Measurements from ENCODE around the gene COMMD6. TPM values are rescaled to one million over a fixed set of nuclear protein-coding genes. Genes with fewer than 3 reads are reported as not detected.
A peak's percentile ranks its signal among the peaks of the same experiment; 100 is the strongest.

The COMMD6 gene
- total and polyA plus RNA-seq, 9 of the 15 experiments (the other 6 are each of a cell fraction or from before 2014, with no cell fraction given), result 32.6 to 116 (median 65.0) TPM

- TF ChIP-seq, protein P1, sequence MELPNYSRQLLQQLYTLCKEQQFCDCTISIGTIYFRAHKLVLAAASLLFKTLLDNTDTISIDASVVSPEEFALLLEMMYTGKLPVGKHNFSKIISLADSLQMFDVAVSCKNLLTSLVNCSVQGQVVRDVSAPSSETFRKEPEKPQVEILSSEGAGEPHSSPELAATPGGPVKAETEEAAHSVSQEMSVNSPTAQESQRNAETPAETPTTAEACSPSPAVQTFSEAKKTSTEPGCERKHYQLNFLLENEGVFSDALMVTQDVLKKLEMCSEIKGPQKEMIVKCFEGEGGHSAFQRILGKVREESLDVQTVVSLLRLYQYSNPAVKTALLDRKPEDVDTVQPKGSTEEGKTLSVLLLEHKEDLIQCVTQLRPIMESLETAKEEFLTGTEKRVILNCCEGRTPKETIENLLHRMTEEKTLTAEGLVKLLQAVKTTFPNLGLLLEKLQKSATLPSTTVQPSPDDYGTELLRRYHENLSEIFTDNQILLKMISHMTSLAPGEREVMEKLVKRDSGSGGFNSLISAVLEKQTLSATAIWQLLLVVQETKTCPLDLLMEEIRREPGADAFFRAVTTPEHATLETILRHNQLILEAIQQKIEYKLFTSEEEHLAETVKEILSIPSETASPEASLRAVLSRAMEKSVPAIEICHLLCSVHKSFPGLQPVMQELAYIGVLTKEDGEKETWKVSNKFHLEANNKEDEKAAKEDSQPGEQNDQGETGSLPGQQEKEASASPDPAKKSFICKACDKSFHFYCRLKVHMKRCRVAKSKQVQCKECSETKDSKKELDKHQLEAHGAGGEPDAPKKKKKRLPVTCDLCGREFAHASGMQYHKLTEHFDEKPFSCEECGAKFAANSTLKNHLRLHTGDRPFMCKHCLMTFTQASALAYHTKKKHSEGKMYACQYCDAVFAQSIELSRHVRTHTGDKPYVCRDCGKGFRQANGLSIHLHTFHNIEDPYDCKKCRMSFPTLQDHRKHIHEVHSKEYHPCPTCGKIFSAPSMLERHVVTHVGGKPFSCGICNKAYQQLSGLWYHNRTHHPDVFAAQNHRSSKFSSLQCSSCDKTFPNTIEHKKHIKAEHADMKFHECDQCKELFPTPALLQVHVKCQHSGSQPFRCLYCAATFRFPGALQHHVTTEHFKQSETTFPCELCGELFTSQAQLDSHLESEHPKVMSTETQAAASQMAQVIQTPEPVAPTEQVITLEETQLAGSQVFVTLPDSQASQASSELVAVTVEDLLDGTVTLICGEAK (IDR thresholded peaks at IDR 0.05), result peak; percentile 65
- TF ChIP-seq, protein P1 (CRISPR knock-in tag; IDR thresholded peaks at IDR 0.05), result no peak
- TF ChIP-seq LCOR (CRISPR knock-in tag; IDR thresholded peaks at IDR 0.05) (peak; percentile 61), PYGO2 (tag; IDR thresholded peaks at IDR 0.05) (no peak), MBD2 (IDR thresholded peaks at IDR 0.05; ENCODE audit: borderline replicate concordance, low read depth) (peak; percentile 84; the same call in 1 of the 2 replicates), ZNF384 (IDR thresholded peaks at IDR 0.05; ENCODE audit: low read depth, low read length) (no peak), TOE1 (IDR thresholded peaks at IDR 0.05; ENCODE audit: borderline replicate concordance) (peak; percentile 95), TOE1 (CRISPR knock-in tag; IDR thresholded peaks at IDR 0.05; ENCODE audit: borderline replicate concordance, low read depth) (no peak), ZEB2 (IDR thresholded peaks at IDR 0.05) (no peak), ATF1 (CRISPR knock-in tag; IDR thresholded peaks at IDR 0.05) (no peak), ATF1 (tag; IDR thresholded peaks at IDR 0.05) (peak; percentile 70), ZNF512 (tag; IDR thresholded peaks at IDR 0.05) (no peak), ESRRA (IDR thresholded peaks at IDR 0.05; ENCODE audit: borderline replicate concordance, low read depth) (peak; percentile 24; the same call in 1 of the 2 replicates)
Measured at GRCh38 chr13:75537401-75538365, at the start of gene COMMD6 (continued).

Measured in K562 (cell line).